Testis (tissue), 3 donors: ENCODE data around the gene TVP23A. TPM values are rescaled to one million over a fixed set of nuclear protein-coding genes. Genes with fewer than 3 reads are reported as not detected.

ENCODE experiments used
- DNase-seq: peaks from one replicate; pipeline ENCODE4 v3.0.0-alpha.2; 2019
- H3K27ac ChIP-seq, 2 donors: fragments of 200-600 bp; sonication (generic); one replicate each; pipeline ENCODE4 v1.5.1; 2019
- H3K27me3 ChIP-seq: fragments of 200-600 bp; sonication (generic); one replicate; pipeline ENCODE4 v1.5.1; 2019
- H3K36me3 ChIP-seq: fragments of 200-600 bp; sonication (generic); one replicate; pipeline ENCODE4 v1.5.1; 2017; ENCODE audit warnings: low read depth; ENCODE audit errors: missing control alignments
- H3K4me1 ChIP-seq: fragments of 200-600 bp; sonication (generic); one replicate; pipeline ENCODE4 v1.5.1; 2019
- H3K4me3 ChIP-seq, 2 donors: fragments of 200-600 bp; sonication (generic); one replicate each; pipeline ENCODE4 v1.5.1; 2017 to 2019
- H3K9me3 ChIP-seq: fragments of 200-600 bp; sonication (generic); one replicate; pipeline ENCODE4 v1.5.1; 2017
- CTCF ChIP-seq, 3 experiments: fragments of 450-650 bp in 2 of 3; fragments of 200-600 bp in 1 of 3; sonication (generic) in 1 of 3; IDR thresholded peaks; one replicate each; pipeline ENCODE4 v1.5.1; 2016 to 2019; ENCODE audit warnings: antibody characterized with exemption in 3 of 3, mild to moderate bottlenecking in 2 of 3, moderate library complexity in 1 of 3
- POLR2A ChIP-seq: fragments of 450-650 bp; IDR thresholded peaks from one replicate; pipeline ENCODE4 v1.6.1; 2017; ENCODE audit warnings: antibody characterized with exemption, mild to moderate bottlenecking, moderate library complexity
- WGBS, 2 donors: methylation state at CpG; one replicate each; pipeline ENCODE4 v1.1.5; 2018; 5-methylcytosine and 5-hydroxymethylcytosine counted together
- intact Hi-C: fragments of 100-400 bp; cut with DNase I; formaldehyde crosslinking; loops from one replicate; pipeline ENCODE4 v1.15.1; 2023; ENCODE audit warnings: low total_unique reads
- polyA plus RNA-seq: library from polyadenylated mRNA; stranded (reverse); fragments of 350-450 nt; fragmentation: Illumina TruSeq; extraction: RNeasy Lipid Tissue Mini Kit (QIAGEN cat#74804); gene quantifications from one replicate; pipeline ENCODE4 v1.2.3, GENCODE V29; 2014; ENCODE audit warnings: low read depth, low replicate concordance; ENCODE audit not compliant: insufficient read depth
- small RNA-seq, 2 donors: library from RNA; depleted of rRNA; stranded (forward); fragments of <200 nt; gene quantifications; one replicate each; pipeline ENCODE3, GENCODE V24; 2016
- total RNA-seq, 2 donors: library from RNA; depleted of rRNA; stranded (reverse); fragments of >200 nt; gene quantifications; one replicate each; pipeline ENCODE4 v1.2.3, GENCODE V29; 2016

The TVP23A gene
- total and polyA plus RNA-seq, 3 donors from 2014 or later, result 1.7 to 4.2 (median 3.5) TPM

- Histone ChIP-seq H3K4me1 (peaks cover 5% of the 10 kb centered on the region), H3K27ac (no peak overlapping the region), H3K36me3 (no peaks in the 10 kb centered on the region), H3K27me3 (no peaks in the 10 kb centered on the region), H3K4me3 (no peak overlapping the region), H3K9me3 (no peaks in the 10 kb centered on the region)
- DNase-seq, result peak; percentile 59
- intact Hi-C loops, result loop anchor here (5.0 kb wide), 1 partner anchor 217 kb away; no protein-coding TSS in a partner anchor
- 65 to 70% methylated on average over 12 to 19 of the region's 19 CpGs for WGBS, 2 donors
- TF ChIP-seq CTCF (IDR thresholded peaks at IDR 0.05) (no peak), POLR2A (no peak)
Observed at GRCh38 chr16:10729104-10730048, 89.2 kb downstream of the TVP23A start.

GRCh38 chr16:10728003-10728887, 90.3 kb downstream of the TVP23A start:
- 26 to 65% methylated on average over 15 to 16 of the region's 16 CpGs for WGBS, 2 donors
- Histone ChIP-seq H3K36me3 (no peaks in the 10 kb centered on the region), H3K4me1 (peaks cover 5% of the 10 kb centered on the region), H3K27me3 (no peaks in the 10 kb centered on the region), H3K4me3 (no peak overlapping the region), H3K9me3 (no peaks in the 10 kb centered on the region), H3K27ac (no peak overlapping the region)
- DNase-seq, result peak; percentile 66
- intact Hi-C loops, result loop anchor here (5.0 kb wide), 1 partner anchor 216 kb away; no protein-coding TSS in a partner anchor
- no peak for TF ChIP-seq POLR2A
- no peak for TF ChIP-seq CTCF (IDR thresholded peaks at IDR 0.05)

Small RNA genes lying within 50 kb of the gene (small RNA-seq; reads per million reads assigned to genes)
- 0 reads per million in 2 donors for gene MTND4LP24
- gene MTND6P33, result 0 reads per million in 2 donors

Other genes with a start within 250 kb of the TVP23A start
- gene EMP2, start 238.2 kb downstream of the TVP23A start, total RNA-seq, result 10 to 100 TPM in 1 of 2 donors, 1 to 10 TPM in 1; 9.3 to 13.1 TPM
- gene EMP2, start 238.2 kb downstream of the TVP23A start, polyA plus RNA-seq, result 18.4 TPM
- 10 to 100 TPM; 20.7 to 35.6 TPM for gene TEKT5, start 123.9 kb downstream of the TVP23A start, total RNA-seq
- gene TEKT5, start 123.9 kb downstream of the TVP23A start, polyA plus RNA-seq, result 69.1 TPM
- 10 to 100 TPM; 23.0 to 33.9 TPM for gene NUBP1, start 75.0 kb downstream of the TVP23A start, total RNA-seq
- 41.1 TPM for gene NUBP1, start 75.0 kb downstream of the TVP23A start, polyA plus RNA-seq
- 10 to 100 TPM in 1 of 2 donors, 1 to 10 TPM in 1; 6.3 to 16.0 TPM for gene CIITA, start 58.4 kb upstream of the TVP23A start, total RNA-seq
- gene CIITA, start 58.4 kb upstream of the TVP23A start, polyA plus RNA-seq, result 9.5 TPM
- 10 to 100 TPM; 39.0 to 57.4 TPM for gene DEXI, start 123.7 kb upstream of the TVP23A start, total RNA-seq
- 30.0 TPM for gene DEXI, start 123.7 kb upstream of the TVP23A start, polyA plus RNA-seq
- gene CLEC16A, start 125.8 kb upstream of the TVP23A start, total RNA-seq, result 100 to 1,000 TPM in 1 of 2 donors, 10 to 100 TPM in 1; 93.9 to 122 TPM
- gene CLEC16A, start 125.8 kb upstream of the TVP23A start, polyA plus RNA-seq, result 126 TPM